Amniotic stem cell (primary cell): ENCODE data around the gene SLC18A3.

Experiments
- DNase-seq: peaks from one replicate; lab custom pipeline; 2025; lab: John Stamatoyannopoulos, UW

SLC18A3 gene

DNA sequence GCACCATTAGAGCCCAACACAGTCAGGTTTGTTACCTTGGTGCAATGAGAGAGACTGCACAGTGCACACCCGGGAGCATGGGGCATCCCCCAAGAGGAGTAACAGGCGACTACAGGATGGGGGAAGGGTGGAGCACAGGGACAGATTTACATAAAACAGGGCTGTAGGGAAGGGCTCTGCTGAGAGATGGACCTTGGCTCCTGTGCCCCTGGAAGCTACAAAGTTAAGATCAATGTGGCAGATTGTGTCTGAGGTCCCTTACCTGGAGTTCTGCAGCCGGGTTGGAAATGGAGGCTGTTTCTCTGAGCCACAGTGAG lies 13.7 kb upstream of the SLC18A3 start:
- DNase-seq = no peak

GRCh38 chr10:49596836-49597235 lies 13.3 kb upstream of the SLC18A3 start:
- no peak for DNase-seq

DNA sequence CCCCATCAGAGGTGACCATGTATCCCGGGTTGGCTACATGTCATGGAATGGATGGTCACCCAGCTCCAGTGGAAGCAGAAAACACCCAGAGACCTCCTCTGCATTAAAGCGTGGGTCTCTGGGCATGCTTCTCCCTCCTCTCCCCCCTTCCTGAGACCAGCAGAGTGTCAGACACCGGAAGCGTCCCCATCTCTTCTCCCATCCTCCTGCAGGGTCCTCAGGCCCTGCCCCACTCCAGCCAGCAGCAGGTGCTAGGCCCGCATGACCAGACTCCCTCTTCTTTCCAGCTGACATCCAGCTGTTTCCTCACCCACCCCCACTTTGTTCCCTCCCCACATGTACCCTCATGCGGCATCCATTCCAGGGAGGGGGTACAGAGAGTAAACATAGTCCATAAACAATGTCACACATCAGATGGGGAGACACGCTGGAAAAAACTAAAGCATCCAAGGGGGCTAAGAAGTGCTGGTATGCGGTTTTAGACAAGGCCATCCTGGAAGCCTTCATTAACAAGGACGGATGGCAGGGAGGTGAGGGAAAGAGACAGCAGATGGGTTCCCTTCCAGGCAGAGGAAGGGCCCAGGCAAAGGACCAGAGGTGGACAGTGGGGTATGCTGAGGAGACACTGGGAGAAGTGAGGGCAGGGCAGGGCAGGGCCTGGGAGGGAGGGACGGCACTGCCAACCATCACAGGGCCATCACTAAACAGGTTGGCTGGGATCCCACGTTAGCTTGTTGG lies 12.5 kb upstream of the SLC18A3 start:
- DNase-seq = no peak

GRCh38 chr10:49598164-49598856 lies 11.8 kb upstream of the SLC18A3 start:
- no peak for DNase-seq

- no peak for DNase-seq
These were observed 11.1 kb upstream of the SLC18A3 start for GRCh38 chr10:49598986-49599385.

- no peak for DNase-seq
These were observed 10.6 kb upstream of the SLC18A3 start for GRCh38 chr10:49599546-49599945.

GRCh38 chr10:49600046-49600445 lies 10.1 kb upstream of the SLC18A3 start:
- DNase-seq = no peak

DNA sequence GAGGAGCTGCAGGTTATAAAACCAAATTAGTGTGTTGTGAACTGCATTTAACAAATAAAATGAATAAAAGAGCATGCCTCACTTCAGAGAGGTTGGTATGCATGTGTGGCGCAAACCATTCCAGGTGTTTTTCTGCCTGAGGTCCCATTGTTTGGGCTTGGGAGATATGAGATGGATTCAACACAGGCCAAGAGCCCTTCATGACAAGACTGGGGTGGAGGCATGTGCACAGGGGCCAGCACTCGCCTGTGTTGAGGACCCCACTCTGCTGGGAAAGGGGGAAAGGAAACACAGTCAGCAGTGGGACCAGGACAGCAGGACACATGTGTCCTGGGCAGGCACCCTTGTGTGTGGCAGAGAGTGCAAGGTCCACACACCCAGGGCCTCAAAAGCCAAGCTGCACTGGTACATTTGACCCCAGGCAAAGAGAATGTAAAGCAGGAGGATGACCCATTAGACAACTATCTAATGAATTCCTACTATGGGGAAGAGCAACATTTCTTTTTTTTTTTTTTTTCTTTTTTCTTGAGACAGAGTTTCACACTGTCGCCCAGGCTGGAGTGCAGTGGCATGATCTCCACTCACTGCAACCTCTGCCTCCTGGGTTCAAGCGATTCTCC lies 9.2 kb upstream of the SLC18A3 start:
- no peak for DNase-seq

DNA sequence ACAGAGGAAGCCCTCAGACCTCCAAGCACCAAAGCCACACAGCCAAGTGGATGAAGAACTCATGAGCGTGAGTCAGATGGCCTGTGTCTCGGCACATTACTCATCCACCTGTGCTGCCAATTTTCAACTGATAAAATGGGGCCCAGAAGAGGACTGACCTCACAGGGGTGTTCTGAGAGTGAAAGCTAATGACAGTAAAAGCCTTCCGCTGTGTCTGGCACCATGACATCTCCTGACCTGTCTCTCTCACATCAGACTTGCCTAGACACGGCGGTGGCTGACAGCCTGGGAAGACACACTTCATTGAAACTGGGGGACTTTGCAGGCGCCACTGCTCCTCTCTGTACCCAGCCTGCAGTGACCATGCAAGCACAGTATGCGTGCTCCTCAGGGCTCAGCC lies 8.3 kb upstream of the SLC18A3 start:
- DNase-seq = no peak

DNA sequence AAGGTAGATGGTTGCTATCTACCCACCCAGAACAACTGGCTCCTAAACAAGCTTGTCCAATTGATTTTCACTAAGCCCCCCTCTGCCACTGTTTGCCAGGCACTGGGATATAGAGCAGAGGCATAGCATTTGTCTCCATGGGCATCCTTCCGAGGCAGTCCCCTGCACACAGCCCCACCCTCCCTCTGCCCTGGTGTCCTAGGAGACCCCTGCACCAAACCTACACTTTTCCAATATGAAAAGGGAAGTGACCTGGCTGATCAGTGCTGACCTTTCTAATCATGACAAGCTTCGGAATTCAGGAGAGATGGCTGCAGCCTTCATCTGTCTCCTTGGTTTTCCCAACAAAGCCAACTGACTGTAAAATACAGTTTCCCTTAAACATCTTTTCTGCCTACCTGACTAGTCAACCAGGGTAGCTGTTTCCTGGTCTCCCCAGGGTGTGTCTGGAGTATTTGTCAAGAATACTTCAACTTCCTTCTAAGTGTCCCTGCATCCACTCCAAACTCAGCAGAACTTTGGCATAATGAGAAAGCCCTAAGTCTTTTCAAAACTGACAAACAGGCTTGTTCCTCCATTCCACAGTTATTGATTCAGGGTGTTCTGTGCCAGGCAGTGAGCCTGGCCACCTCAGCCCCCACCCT lies 7.6 kb upstream of the SLC18A3 start:
- no peak for DNase-seq

DNA sequence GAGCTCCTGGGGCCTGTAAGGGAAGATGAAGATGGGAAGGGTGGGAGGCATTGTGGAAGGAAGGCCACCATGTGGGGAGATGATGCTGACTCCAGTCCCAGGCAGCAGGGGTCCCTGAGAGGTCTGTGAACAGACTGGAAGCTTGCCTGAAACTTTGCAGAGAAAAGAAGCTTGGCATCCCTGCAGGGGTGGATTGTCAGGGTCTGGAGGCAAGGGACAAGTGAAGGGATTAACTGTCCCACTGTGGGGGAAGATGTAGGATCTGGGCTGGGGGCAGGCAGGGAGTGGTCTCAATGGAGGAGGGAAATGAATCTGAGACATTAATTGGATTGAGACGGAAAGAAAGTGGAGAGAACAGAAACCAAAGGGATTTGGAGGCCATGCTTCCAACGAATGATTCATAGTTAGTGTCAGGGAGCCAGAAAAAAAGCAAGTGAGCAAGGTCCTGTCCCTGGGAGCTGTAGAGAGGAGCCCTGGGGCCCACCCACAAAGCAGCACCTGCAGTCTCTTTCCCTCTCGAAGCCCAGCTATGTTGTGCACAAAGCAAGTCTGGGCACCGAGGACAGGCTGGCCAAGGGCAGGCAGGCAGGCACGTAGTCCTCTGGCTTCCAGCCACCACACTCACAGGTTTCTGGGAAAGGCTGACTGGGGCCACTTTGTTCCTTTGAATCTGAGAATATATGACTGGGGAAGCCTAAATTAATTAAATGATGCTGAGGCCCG lies 4.7 kb upstream of the SLC18A3 start:
- DNase-seq = no peak

- DNase-seq = no peak
These were observed 4.1 kb upstream of the SLC18A3 start for GRCh38 chr10:49605939-49606509.

DNA sequence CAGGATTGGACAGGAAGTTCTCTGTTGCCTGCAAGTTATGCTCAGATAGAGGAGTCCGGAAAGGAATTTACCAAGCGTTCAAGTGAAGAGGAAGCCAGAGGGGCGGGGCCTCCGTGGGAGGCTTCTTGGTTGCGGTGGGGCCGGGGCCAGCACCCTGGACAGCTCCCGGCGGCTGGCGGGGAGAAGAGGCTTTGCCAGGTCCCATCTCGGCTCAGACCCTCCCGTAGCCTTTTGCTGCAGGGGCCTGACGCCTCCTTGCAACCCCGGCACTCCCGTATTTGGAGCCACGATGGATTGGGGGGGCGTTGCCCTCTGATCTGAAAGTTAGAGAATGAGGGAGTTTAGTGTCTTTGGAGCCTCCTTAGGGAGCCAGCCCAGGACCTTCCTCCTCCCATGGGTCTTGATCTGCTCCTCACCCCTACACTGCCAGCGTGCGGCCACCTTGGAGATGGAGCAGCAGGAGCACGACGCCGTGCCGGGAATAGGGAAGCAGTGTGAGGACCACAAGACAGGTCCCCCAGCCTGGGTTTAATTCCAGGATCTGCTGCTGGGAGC lies 3.1 kb upstream of the SLC18A3 start:
- DNase-seq = peak; percentile 4

GRCh38 chr10:49608166-49609005 lies 1.7 kb upstream of the SLC18A3 start:
- DNase-seq = no peak

DNA sequence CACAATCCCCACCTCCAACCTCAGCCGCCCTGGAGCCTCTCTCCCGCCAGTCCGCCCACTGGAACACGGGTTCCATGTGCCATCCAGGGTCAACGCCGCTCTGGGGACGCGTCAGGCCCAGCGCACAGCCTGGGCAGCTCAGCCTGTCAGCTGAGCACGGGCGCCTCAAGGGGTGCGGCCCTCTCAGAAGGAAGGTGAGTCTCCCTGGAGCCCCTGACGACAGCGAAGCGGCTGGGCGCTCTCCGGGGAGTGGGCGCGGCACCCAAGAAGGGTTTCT lies 1.2 kb upstream of the SLC18A3 start:
- no peak for DNase-seq

GRCh38 chr10:49609283-49610113 lies 612 bp upstream of the SLC18A3 start:
- no peak for DNase-seq

DNA sequence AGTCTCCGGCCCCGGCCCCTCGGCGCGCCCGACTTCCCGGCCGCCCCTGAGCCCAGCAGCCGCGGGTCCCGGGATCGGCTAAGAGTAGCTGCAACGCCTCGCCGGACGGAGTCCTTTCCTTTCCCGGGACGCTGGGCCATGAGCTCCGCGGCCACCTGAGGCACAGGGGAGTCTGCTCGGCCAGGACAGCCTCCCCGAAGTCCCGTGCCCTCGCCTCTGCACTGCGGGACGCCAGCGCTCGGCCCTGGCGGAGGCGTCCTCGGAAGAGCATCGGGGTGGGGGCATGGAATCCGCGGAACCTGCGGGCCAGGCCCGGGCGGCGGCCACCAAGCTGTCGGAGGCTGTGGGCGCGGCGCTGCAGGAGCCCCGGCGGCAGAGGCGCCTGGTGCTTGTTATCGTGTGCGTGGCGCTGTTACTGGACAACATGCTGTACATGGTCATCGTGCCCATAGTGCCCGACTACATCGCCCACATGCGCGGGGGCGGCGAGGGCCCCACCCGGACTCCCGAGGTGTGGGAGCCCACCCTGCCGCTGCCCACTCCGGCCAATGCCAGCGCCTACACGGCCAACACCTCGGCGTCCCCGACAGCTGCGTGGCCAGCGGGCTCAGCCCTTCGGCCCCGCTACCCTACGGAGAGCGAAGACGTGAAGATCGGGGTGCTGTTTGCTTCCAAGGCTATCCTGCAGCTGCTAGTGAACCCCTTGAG lies 502 bp downstream of the SLC18A3 start:
- no peak for DNase-seq

DNA sequence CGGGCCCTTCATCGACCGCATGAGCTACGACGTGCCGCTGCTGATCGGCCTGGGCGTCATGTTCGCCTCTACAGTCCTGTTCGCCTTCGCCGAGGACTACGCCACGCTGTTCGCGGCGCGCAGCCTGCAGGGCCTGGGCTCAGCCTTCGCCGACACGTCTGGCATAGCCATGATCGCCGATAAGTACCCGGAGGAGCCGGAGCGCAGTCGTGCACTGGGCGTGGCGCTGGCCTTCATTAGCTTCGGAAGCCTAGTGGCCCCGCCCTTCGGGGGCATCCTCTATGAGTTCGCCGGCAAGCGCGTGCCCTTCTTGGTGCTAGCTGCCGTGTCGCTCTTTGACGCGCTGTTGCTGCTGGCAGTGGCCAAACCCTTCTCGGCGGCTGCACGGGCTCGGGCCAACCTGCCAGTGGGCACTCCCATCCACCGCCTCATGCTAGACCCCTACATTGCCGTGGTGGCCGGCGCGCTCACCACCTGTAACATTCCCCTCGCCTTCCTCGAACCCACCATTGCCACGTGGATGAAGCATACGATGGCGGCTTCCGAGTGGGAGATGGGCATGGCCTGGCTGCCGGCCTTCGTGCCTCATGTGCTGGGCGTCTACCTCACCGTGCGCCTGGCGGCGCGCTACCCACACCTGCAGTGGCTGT lies 1.2 kb downstream of the SLC18A3 start:
- no peak for DNase-seq
